ENCODE results near the gene PODXL2. TPM values are rescaled to one million over a fixed set of nuclear protein-coding genes. Genes with fewer than 3 reads are reported as not detected.
A peak's percentile ranks its signal among the peaks of the same experiment; 100 is the strongest.

The PODXL2 gene
- total RNA-seq, 1 experiment from 2014 or later: 15.3 TPM

GRCh38 chr3:127697551-127698240, 68.7 kb downstream of the PODXL2 start:
- Histone ChIP-seq H3K9me3 (ENCODE audit: control insufficient read depth, insufficient read depth, low read depth, low read length) (no peaks in the 10 kb centered on the region), H3K4me1 (ENCODE audit: control insufficient read depth, insufficient read depth, low read length) (no peaks in the 10 kb centered on the region), H3K27me3 (ENCODE audit: control insufficient read depth, insufficient read depth, low read length) (no peaks in the 10 kb centered on the region), H3K27ac (ENCODE audit: low read length) (no peak overlapping the region), H3K4me3 (ENCODE audit: low read depth in 2 of 2, low read length in 2 of 2) (no peak overlapping the region), H3K36me3 (ENCODE audit: control insufficient read depth, insufficient read depth, low read length) (no peaks in the 10 kb centered on the region)
- no peak for DNase-seq (ENCODE audit: low read depth, low spot score)
- TF ChIP-seq TCF7L2 (IDR thresholded peaks at IDR 0.05; ENCODE audit: low read depth, low read length): no peak
- TF ChIP-seq CTCF (IDR thresholded peaks at IDR 0.05): no peak
- TF ChIP-seq SIN3A (IDR thresholded peaks at IDR 0.05; ENCODE audit: borderline replicate concordance, insufficient read depth, low read depth, low read length): no peak
- TF ChIP-seq POLR2AphosphoS5 (IDR thresholded peaks at IDR 0.05; ENCODE audit: low read depth, low read length): no peak
- no peak for TF ChIP-seq REST (IDR thresholded peaks at IDR 0.05; ENCODE audit: insufficient read depth in 1 of 2, low read depth in 2 of 2, low read length in 1 of 2)
- intact Hi-C loops (cut with micrococcal nuclease; ENCODE audit: unreplicated experiment) (loop anchor here (10.0 kb wide), 1 partner anchor 127 kb away; the partner anchor contains the start of gene MGLL), in situ Hi-C loops (cut with HindIII; ENCODE audit: low pct_unique_long_range_greater_than_20kb, low sequenced_read_pairs) (no loop called here)
- BruUV-seq (replicated peaks): no TSS peak
- ChIA-PET POLR2A (no interaction called here), CTCF (no interaction called here)
- ATAC-seq: peak; percentile 80

- Histone ChIP-seq H3K9me3 (ENCODE audit: control insufficient read depth, insufficient read depth, low read depth, low read length) (no peaks in the 10 kb centered on the region), H3K27me3 (ENCODE audit: control insufficient read depth, insufficient read depth, low read length) (no peaks in the 10 kb centered on the region), H3K27ac (ENCODE audit: low read length) (no peak overlapping the region), H3K4me1 (ENCODE audit: control insufficient read depth, insufficient read depth, low read length) (no peaks in the 10 kb centered on the region), H3K36me3 (ENCODE audit: control insufficient read depth, insufficient read depth, low read length) (no peaks in the 10 kb centered on the region), H3K4me3 (ENCODE audit: low read depth in 2 of 2, low read length in 2 of 2) (no peak overlapping the region)
- ATAC-seq (no peak), DNase-seq (ENCODE audit: low read depth, low spot score) (no peak)
- TF ChIP-seq TCF7L2 (IDR thresholded peaks at IDR 0.05; ENCODE audit: low read depth, low read length): no peak
- no peak for TF ChIP-seq REST (IDR thresholded peaks at IDR 0.05; ENCODE audit: insufficient read depth in 1 of 2, low read depth in 2 of 2, low read length in 1 of 2)
- no peak for TF ChIP-seq POLR2AphosphoS5 (IDR thresholded peaks at IDR 0.05; ENCODE audit: low read depth, low read length)
- no peak for TF ChIP-seq CTCF (IDR thresholded peaks at IDR 0.05)
- no peak for TF ChIP-seq SIN3A (IDR thresholded peaks at IDR 0.05; ENCODE audit: borderline replicate concordance, insufficient read depth, low read depth, low read length)
- intact Hi-C loops (cut with micrococcal nuclease; ENCODE audit: unreplicated experiment) (loop anchor here (10.0 kb wide), 1 partner anchor 127 kb away; the partner anchor contains the start of gene MGLL), in situ Hi-C loops (cut with HindIII; ENCODE audit: low pct_unique_long_range_greater_than_20kb, low sequenced_read_pairs) (no loop called here)
- ChIA-PET POLR2A (no interaction called here), CTCF (no interaction called here)
- BruUV-seq (replicated peaks): no TSS peak
Observed at GRCh38 chr3:127698286-127698685, 69.3 kb downstream of the PODXL2 start.

Data from Panc1 (cell line).